Mucosa of rectum (tissue), 2 donors: ENCODE measurements around the gene CYP2U1.
A peak's percentile ranks its signal among the peaks of the same experiment; 100 is the strongest.

Source experiments
- H3K27ac ChIP-seq, 2 donors: one replicate each; pipeline ENCODE4 v1.7.0; 2013; ENCODE audit warnings: inconsistent platforms in 2 of 2, low read depth in 2 of 2, low read length in 2 of 2
- H3K27me3 ChIP-seq, 2 donors: one replicate each; pipeline ENCODE4 v1.7.0; 2013; ENCODE audit warnings: low read length in 2 of 2; ENCODE audit not compliant: control insufficient read depth in 2 of 2, insufficient read depth in 2 of 2
- H3K36me3 ChIP-seq, 2 donors: one replicate each; pipeline ENCODE4 v1.7.0; 2013; ENCODE audit warnings: low read length in 2 of 2; ENCODE audit not compliant: control insufficient read depth in 2 of 2, insufficient read depth in 2 of 2
- H3K4me1 ChIP-seq, 2 donors: one replicate each; pipeline ENCODE4 v1.7.0; 2013; ENCODE audit warnings: low read length in 2 of 2, mild to moderate bottlenecking in 1 of 2; ENCODE audit not compliant: control insufficient read depth in 2 of 2, insufficient read depth in 2 of 2
- H3K4me3 ChIP-seq, 2 donors: one replicate each; pipeline ENCODE4 v1.7.0; 2013; ENCODE audit warnings: low read length in 2 of 2
- H3K9ac ChIP-seq, 2 donors: one replicate each; pipeline ENCODE4 v1.7.0; 2013; ENCODE audit warnings: low read length in 2 of 2, low read depth in 1 of 2, mild to moderate bottlenecking in 1 of 2
- H3K9me3 ChIP-seq, 2 donors: one replicate each; pipeline ENCODE4 v1.7.0; 2013; ENCODE audit warnings: low read length in 2 of 2; ENCODE audit not compliant: control insufficient read depth in 2 of 2
- donor health status: healthy.
- donor health status: Normal muscosa, but diverticular disease.

Gene CYP2U1

DNA sequence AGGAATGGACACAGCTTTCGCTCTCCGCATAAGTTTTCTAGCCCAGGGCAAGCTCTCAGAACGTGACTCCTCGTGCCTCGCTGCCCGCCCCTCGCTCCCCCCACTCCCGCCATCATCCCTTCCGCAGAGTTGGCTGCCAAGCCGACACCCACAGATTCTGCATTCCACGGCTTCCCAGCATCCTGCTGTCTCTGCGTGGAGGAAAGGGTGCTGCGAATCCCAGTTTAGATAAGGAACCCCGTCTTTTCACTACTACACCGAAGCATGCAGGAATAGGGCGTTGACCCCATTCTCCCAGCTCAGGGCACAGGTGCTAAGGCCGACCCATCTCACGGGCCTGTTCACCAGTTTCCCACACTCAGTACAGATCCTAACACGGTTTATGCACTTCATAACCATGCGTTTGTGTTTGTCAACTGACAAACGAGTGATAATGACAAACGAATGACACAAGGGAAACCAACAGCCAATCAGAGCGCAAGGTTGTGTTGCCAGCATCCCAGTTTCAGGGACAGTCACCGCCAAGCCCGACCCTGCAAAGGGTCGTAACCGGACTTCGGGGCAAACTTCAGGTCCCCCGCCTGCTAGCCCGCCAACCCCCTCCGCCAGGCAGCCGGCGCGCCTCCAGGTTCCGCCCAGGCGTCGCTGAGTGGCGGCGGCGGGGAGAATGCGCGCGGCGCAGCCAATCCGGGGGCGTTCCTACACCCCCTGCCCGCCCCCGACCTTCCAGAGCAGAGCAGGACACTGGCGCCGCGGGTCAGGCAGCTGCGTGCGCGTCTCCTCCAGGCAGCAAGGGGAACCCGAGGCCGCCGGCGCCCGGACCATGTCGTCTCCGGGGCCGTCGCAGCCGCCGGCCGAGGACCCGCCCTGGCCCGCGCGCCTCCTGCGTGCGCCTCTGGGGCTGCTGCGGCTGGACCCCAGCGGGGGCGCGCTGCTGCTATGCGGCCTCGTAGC lies at the start of gene CYP2U1:
Gene CYP2U1, plus strand, starts transcription at position 729 of the 954 bp plus-strand sequence. Its CDS starts 95 bp downstream, at position 824.
- peak within 1 kb of the TSS; percentile 69 to 74 for H3K9ac ChIP-seq
- peak within 1 kb of the TSS; percentile 12 to 77 for H3K27ac ChIP-seq
- H3K27me3 ChIP-seq: no peaks in the 10 kb centered on the region
- H3K4me3 ChIP-seq: peak within 1 kb of the TSS; percentile 65 to 94
- no peaks in the 10 kb centered on the region for H3K36me3 ChIP-seq
- H3K9me3 ChIP-seq: no peaks in the 10 kb centered on the region
- peaks cover 7 to 12% of the 10 kb centered on the region in 2 donors for H3K4me1 ChIP-seq

GRCh38 chr4:107885865-107886264 lies 45.5 kb upstream of the CYP2U1 start:
- Histone ChIP-seq H3K36me3 (peaks cover 0 to 3% of the 10 kb centered on the region in 2 donors), H3K9ac (no peak overlapping the region), H3K4me3 (no peak overlapping the region), H3K9me3 (no peaks in the 10 kb centered on the region), H3K4me1 (no peaks in the 10 kb centered on the region), H3K27me3 (no peaks in the 10 kb centered on the region), H3K27ac (no peak overlapping the region)

GRCh38 chr4:107888237-107888636 lies 43.1 kb upstream of the CYP2U1 start:
- H3K27me3 ChIP-seq: no peaks in the 10 kb centered on the region
- H3K27ac ChIP-seq: no peak overlapping the region
- H3K9ac ChIP-seq: no peak overlapping the region
- H3K9me3 ChIP-seq: no peaks in the 10 kb centered on the region
- H3K36me3 ChIP-seq: peaks cover 0 to 3% of the 10 kb centered on the region in 2 donors
- no peaks in the 10 kb centered on the region for H3K4me1 ChIP-seq
- H3K4me3 ChIP-seq: no peak overlapping the region

GRCh38 chr4:107890779-107891178 lies 40.6 kb upstream of the CYP2U1 start:
- Histone ChIP-seq H3K9ac (no peak overlapping the region), H3K4me1 (no peaks in the 10 kb centered on the region), H3K27ac (no peak overlapping the region), H3K4me3 (no peak overlapping the region), H3K36me3 (peaks cover 0 to 3% of the 10 kb centered on the region in 2 donors), H3K27me3 (no peaks in the 10 kb centered on the region), H3K9me3 (no peaks in the 10 kb centered on the region)

DNA sequence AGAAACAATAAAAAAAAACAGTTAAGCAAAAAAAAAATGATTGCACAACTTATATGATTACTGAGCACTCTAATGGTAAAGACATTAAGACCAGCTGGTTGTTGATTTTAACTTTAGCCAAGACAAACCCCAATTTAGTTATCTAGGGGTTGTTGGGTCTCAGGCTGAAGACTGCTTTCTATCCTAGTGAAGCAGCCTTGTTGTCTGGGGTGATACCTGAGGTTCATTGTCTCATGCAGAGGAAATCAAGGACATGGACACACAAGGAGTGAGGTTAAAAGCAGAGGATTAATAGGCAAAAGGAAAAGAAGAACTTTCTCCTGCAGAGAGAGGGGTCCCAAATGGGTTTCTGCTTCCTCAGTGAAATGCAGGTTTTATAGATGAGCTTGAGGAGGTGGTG lies 40.0 kb upstream of the CYP2U1 start:
- no peak overlapping the region for H3K4me3 ChIP-seq
- H3K27me3 ChIP-seq: no peaks in the 10 kb centered on the region
- H3K27ac ChIP-seq: no peak overlapping the region
- H3K9ac ChIP-seq: no peak overlapping the region
- H3K36me3 ChIP-seq: peaks cover 0 to 3% of the 10 kb centered on the region in 2 donors
- no peaks in the 10 kb centered on the region for H3K9me3 ChIP-seq
- peaks cover 0 to 4% of the 10 kb centered on the region in 2 donors for H3K4me1 ChIP-seq

DNA sequence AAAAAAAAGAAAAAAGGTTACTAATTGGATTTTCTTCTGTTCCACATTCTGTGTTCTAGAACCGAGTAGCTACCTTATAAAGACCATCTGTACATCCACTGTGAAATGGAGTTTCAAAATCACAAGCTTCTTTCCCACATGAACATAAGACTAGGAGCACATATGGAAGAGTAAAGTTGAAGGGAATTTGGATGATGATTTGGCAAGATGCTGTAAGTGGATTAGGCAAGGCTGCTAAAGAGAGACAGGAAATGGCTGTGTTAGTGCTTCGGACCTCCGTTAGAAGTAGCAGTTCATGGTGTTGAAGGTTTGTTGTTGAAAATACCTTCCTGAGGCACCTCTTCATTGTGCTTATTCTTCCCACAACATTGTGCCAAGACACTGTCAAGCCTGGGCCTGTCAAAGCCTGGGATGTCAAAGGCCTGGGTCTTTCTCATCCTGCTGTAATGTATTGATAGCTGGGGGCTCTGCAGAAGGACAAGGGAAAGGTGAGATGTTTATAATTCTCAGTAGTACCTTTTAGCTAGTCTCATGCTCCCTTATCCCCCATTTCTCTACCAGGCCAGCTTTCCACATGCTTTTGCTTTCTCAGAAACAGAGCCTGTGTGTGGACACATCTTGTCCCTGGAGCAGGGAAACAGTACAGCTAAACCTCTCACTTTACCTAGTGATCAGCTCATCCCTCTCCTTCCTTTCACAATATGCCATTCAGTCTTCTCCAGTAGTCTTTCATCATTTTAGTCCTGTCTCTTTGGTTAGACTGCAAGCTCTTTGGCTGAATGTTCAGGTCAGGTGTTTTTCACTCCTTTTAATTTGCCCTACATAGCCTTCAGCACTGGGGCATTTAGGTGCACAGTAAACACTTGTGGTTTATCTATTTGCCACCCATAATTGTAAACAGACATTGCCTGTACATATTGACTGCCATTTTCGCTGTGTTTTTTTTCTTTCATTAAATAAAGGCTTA lies 37.9 kb upstream of the CYP2U1 start:
- H3K9ac ChIP-seq: no peak overlapping the region
- H3K9me3 ChIP-seq: no peaks in the 10 kb centered on the region
- H3K4me3 ChIP-seq: no peak overlapping the region
- H3K36me3 ChIP-seq: no peaks in the 10 kb centered on the region
- H3K4me1 ChIP-seq: peaks cover 0 to 5% of the 10 kb centered on the region in 2 donors
- no peak overlapping the region for H3K27ac ChIP-seq
- no peaks in the 10 kb centered on the region for H3K27me3 ChIP-seq

GRCh38 chr4:107894138-107894603 lies 37.2 kb upstream of the CYP2U1 start:
- Histone ChIP-seq H3K4me1 (peaks cover 0 to 5% of the 10 kb centered on the region in 2 donors), H3K27me3 (no peaks in the 10 kb centered on the region), H3K27ac (no peak overlapping the region), H3K9me3 (no peaks in the 10 kb centered on the region), H3K9ac (no peak overlapping the region), H3K36me3 (no peaks in the 10 kb centered on the region), H3K4me3 (no peak overlapping the region)

- Histone ChIP-seq H3K4me1 (peaks cover 0 to 5% of the 10 kb centered on the region in 2 donors), H3K36me3 (peaks cover 0 to 4% of the 10 kb centered on the region in 2 donors), H3K27ac (peak overlapping the region in 1 of 2 donors; percentile 10), H3K9ac (no peak overlapping the region), H3K9me3 (no peaks in the 10 kb centered on the region), H3K27me3 (no peaks in the 10 kb centered on the region), H3K4me3 (no peak overlapping the region)
Observed at GRCh38 chr4:107896158-107896645, 35.1 kb upstream of the CYP2U1 start.

- H3K36me3 ChIP-seq: peaks cover 0 to 4% of the 10 kb centered on the region in 2 donors
- H3K9me3 ChIP-seq: no peaks in the 10 kb centered on the region
- peaks cover 0 to 5% of the 10 kb centered on the region in 2 donors for H3K4me1 ChIP-seq
- H3K27ac ChIP-seq: no peak overlapping the region
- H3K9ac ChIP-seq: no peak overlapping the region
- H3K27me3 ChIP-seq: no peaks in the 10 kb centered on the region
- no peak overlapping the region for H3K4me3 ChIP-seq
Observed at GRCh38 chr4:107896646-107897045, 34.7 kb upstream of the CYP2U1 start.
